Colon (tissue), 2 donors: ENCODE data around the gene IER3.
"Not testable (repeated sequence)": the region's sequence is repeated elsewhere in the genome, so short reads cannot be mapped to it uniquely, and the experiment has no call there.

Experiments used
- FAIRE-seq: peaks from 2 replicates; lab custom pipeline; 2012; peaks lifted over from hg19 to GRCh38; lab: Jason Lieb, UNC
- donor health status: control.
- donor health status: control.

IER3 gene

GRCh38 chr6:30723843-30724741 lies 20.3 kb downstream of the IER3 start:
- not testable (repeated sequence) for FAIRE-seq

- FAIRE-seq, result not testable (repeated sequence)
These were observed 21.0 kb downstream of the IER3 start for GRCh38 chr6:30723159-30723842.

- no peak for FAIRE-seq
These were observed 21.9 kb downstream of the IER3 start for GRCh38 chr6:30722280-30723112.

GRCh38 chr6:30722025-30722279 lies 22.4 kb downstream of the IER3 start:
- FAIRE-seq, result not testable (repeated sequence)

DNA sequence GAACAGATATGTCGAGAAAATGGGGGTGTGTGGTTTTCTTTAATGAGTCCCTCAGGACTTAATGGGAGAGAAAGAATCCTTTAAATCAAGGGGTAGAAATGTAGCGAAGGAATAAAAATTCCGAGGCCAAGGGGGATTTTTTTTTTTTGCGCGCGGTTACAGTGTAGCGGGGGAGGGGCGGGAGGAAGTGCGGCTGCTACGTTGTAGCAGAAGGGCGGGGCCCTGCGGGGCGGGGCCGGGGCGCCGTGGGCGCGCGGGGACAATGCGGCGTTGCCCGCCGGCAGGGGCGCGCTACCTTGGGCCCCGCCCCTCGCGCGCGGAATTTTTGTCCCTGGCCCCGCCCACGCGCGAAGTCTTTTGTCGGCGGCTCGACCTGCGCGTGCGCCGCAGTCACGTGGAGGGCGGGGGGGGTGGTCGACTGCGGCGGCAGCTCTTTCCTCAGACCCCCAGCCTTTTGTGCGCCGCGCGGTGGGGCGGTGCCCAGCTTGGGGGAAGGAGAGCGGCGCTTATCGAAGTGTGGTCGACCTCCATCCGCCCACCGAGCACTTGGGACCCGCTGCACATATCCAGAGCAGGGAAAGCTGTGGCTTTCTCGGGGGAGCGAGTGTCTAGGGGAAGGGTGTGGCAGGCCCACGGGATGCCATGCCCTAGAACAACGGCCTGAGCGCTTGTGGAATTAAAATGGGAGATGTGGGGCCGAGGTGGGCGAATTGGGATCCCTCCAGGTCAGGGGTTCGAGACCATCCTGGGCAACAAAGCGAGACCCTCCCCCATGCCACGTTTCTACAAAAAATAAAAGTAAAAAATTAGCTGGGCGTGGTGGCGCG lies 22.9 kb downstream of the IER3 start:
- no peak for FAIRE-seq

DNA sequence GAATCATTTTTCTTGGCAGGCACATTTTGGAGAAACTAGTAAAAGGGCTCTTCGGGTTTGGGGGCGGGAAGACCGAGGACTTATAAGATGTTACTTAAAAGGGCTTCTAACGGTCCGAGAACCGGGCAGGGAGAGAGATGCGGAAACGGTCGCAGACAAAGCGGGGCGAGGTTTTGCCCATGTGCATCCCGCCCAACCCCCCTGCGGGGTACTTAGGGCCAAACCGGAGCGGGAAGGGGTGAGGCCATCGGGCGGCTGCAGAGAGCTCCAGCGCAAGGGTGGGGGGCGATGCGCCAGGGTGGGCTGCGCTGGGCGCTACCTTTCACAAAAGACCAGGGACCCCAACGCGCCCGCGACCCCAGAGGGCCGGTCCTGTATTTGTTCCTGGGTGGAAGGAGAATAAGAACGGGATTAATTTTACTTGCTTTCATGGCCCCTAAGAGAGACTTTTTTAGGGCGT lies 23.6 kb downstream of the IER3 start:
- no peak for FAIRE-seq

DNA sequence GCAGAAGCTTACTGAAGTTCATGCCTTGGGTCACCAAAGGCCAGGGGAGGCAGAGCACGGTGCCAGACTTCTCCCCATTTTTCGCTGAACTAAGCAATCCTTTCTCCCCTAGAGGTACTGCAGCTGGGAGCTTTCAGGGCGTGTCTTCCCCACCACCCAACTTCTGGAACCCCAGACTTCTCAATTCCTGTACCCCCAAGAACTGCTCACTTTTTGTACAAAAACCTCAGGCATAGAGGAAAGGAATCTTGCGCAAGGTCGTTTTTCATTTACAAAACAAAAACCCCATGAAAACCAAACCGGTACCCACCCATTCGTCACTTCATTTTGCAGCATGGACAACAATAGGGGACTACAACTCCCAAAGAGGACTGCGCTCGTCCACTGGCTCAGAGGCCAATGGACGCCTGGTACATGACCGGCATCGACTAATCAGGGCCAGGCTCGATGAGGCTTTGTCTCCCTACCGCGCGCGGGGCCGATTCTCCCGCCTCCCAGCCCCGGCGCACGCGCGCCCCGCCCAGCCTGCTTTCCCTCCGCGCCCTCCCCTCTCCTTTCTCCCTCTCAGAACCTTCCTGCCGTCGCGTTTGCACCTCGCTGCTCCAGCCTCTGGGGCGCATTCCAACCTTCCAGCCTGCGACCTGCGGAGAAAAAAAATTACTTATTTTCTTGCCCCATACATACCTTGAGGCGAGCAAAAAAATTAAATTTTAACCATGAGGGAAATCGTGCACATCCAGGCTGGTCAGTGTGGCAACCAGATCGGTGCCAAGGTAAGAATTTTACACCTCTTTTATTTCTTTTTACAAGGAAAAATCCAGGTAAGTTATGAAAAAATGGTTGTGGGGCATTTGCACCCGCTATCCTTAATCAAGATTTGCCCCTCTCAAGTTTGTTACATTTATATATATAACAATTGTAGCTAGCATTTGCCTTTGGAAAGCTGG lies 24.3 kb downstream of the IER3 start, which contains the start of gene TUBB:
Gene TUBB (plus strand): TSS at position 562 of the 947 bp plus-strand sequence. CDS start 155 bp downstream, at position 717.
- no peak for FAIRE-seq

- FAIRE-seq, result no peak
These were observed 25.0 kb downstream of the IER3 start for GRCh38 chr6:30719356-30719755.

GRCh38 chr6:30717845-30718720 lies 26.3 kb downstream of the IER3 start:
- not testable (repeated sequence) for FAIRE-seq

GRCh38 chr6:30717129-30717844 lies 27.1 kb downstream of the IER3 start, which contains the start of gene MDC1:
Gene MDC1 (minus strand): TSS chr6:30717281. CDS start chr6:30715175, 2,106 bp downstream.
- peak; percentile 65 for FAIRE-seq

- FAIRE-seq, result no peak
These were observed 27.5 kb downstream of the IER3 start for GRCh38 chr6:30716879-30717128.

GRCh38 chr6:30714263-30714662 lies 30.1 kb downstream of the IER3 start:
- FAIRE-seq, result no peak

DNA sequence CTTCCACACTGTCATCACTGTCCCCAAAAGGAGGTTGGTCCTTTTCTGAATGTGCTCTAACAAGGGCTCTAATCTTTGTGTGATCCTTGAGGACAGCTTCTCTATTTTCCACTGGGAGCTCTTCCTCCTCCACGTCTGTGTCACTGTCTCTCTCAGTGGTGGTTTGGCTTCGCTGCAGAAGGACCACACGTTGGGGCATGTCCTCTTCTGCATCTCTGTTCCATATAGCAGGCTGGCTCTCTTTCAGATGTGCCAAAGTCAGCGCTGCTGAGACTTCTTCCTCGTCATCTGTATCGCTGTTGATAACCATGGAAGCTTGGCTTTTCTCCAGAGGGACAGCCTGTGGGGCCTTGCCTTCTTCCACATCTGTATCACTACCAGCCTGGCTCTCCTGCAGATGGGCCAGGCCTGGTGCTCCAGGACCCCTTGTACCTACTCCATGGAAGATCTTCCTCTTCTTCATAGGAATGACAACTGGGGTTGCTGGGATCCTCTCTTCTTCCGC lies 31.9 kb downstream of the IER3 start:
- no peak for FAIRE-seq

GRCh38 chr6:30711758-30712380 lies 32.5 kb downstream of the IER3 start:
- FAIRE-seq, result no peak

GRCh38 chr6:30709101-30709868 lies 35.1 kb downstream of the IER3 start:
- FAIRE-seq, result no peak

DNA sequence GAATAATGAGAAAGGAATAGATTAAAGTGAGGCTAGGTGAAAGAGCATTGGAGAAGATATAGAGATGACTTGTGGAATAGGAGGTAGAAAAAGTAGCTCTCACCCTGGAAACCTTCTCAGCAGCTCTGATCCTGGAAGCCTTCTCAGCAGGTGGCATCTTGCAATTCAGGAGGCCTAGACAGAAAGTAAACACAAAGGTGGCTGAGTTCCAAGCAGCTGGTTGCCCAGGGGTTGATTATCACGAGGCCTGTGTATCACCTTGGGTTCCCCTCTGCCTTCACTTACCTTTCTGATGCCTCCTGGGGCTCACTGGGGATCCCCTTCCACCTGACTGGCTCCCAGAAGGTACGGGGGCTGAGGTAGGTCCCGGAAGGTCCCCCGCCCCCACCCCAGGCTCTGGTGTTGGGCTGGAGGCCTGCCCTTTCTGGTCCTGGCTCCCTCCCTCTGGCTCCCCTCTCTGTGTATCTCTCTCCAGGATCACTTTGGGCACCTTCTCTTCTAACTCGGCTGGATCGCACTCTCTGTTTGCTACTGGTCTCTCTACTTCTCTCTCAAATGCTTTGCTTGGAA lies 37.0 kb downstream of the IER3 start:
- FAIRE-seq, result no peak

- FAIRE-seq, result no peak
These were observed 38.7 kb downstream of the IER3 start for GRCh38 chr6:30705620-30706019.
